GM12878 (cell line): ENCODE measurements around the gene GPR119. TPM values are rescaled to one million over a fixed set of nuclear protein-coding genes. Genes with fewer than 3 reads are reported as not detected.
"Not testable (repeated sequence)": the region's sequence is repeated elsewhere in the genome, so short reads cannot be mapped to it uniquely, and the experiment has no call there.

ENCODE experiments used
- ATAC-seq: fragments of 200-7000 bp; cut with Tn5 transposase; 3 replicates; pipeline ENCODE4 v1.9.1; 2020; ENCODE audit warnings: mild to moderate bottlenecking, moderate library complexity
- BruUV-seq: library from RNA; stranded (reverse); fragments of 400-500 nt; replicated peaks from 2 replicates; lab custom pipeline; 2021; lab: Mats Ljungman, UMichigan
- CTCF ChIA-PET: fragments of 300-600 bp; sonication (Branson Sonifier 250); formaldehyde crosslinking; extraction: SDS; loops from one replicate; lab custom pipeline; 2021; ENCODE audit warnings: inconsistent platforms; lab: Yijun Ruan, JAX
- POLR2A ChIA-PET: fragments of 350-600 bp; formaldehyde crosslinking; extraction: SDS; loops from one replicate; lab custom pipeline; 2021; ENCODE audit warnings: inconsistent platforms; lab: Charles Lee
- RAD21 ChIA-PET: fragments of 300-600 bp; sonication (Branson Sonifier 250); formaldehyde crosslinking; loops from one replicate; lab custom pipeline; 2023; ENCODE audit warnings: antibody characterized with exemption; ENCODE audit not compliant: unreplicated experiment; lab: Charles Lee
- SMC1A ChIA-PET: fragments of 300-600 bp; sonication (Branson Sonifier 250); formaldehyde crosslinking; loops from one replicate; lab custom pipeline; 2023; ENCODE audit not compliant: unreplicated experiment, uncharacterized antibody; lab: Charles Lee
- DNase-seq: peaks from one replicate; pipeline ENCODE4 v3.0.0-alpha.2; 2011; ENCODE audit warnings: low read depth, low spot score
- FAIRE-seq: peaks from 3 replicates; lab custom pipeline; 2011; peaks lifted over from hg19 to GRCh38; lab: Jason Lieb, UNC
- H2AFZ ChIP-seq: 2 replicates; pipeline ENCODE4 v1.6.0; 2011; ENCODE audit warnings: low read depth, low read length, control low read depth; ENCODE audit not compliant: control insufficient read depth
- H3K27ac ChIP-seq: 2 replicates; pipeline ENCODE4 v1.5.1; 2011; ENCODE audit warnings: control low read depth; ENCODE audit not compliant: control insufficient read depth, insufficient read depth
- H3K27me3 ChIP-seq, 2 experiments: replicated peaks in 1 of 2; 2 replicates each; pipeline versions ENCODE4 v1.6.0 to v1.6.1; 2011; ENCODE audit warnings: low read length in 1 of 2; ENCODE audit not compliant: control insufficient read depth in 2 of 2, insufficient read depth in 2 of 2
- H3K36me3 ChIP-seq, 2 experiments: 2 replicates each; pipeline ENCODE4 v1.5.1; 2011; ENCODE audit warnings: low read length in 1 of 2; ENCODE audit not compliant: control insufficient read depth in 2 of 2, insufficient read depth in 2 of 2
- H3K4me1 ChIP-seq: 2 replicates; pipeline ENCODE4 v1.6.1; 2011; ENCODE audit warnings: mild to moderate bottlenecking, low read length, moderate library complexity, mixed read lengths; ENCODE audit not compliant: control insufficient read depth, insufficient read depth
- H3K4me2 ChIP-seq: 2 replicates; pipeline ENCODE4 v1.6.0; 2011; ENCODE audit warnings: control low read depth; ENCODE audit not compliant: control insufficient read depth, insufficient read depth
- H3K4me3 ChIP-seq: fragments of 200-600 bp; sonication (generic); 2 replicates; pipeline ENCODE4 v1.5.1; 2016
- H3K79me2 ChIP-seq: 2 replicates; pipeline ENCODE4 v1.6.0; 2011; ENCODE audit warnings: low read length; ENCODE audit not compliant: control insufficient read depth, insufficient read depth
- H3K9ac ChIP-seq: 2 replicates; pipeline ENCODE4 v1.8.0; 2011; ENCODE audit warnings: low read length, control low read depth, mixed read lengths; ENCODE audit not compliant: control insufficient read depth, insufficient read depth
- H3K9me3 ChIP-seq: replicated peaks from 3 replicates; pipeline ENCODE4 v1.5.1; 2011; ENCODE audit warnings: mild to moderate bottlenecking, low read length; ENCODE audit not compliant: control insufficient read depth, insufficient read depth
- H4K20me1 ChIP-seq: 2 replicates; pipeline ENCODE4 v1.6.0; 2011; ENCODE audit not compliant: control insufficient read depth, insufficient read depth
- NFYB ChIP-seq: IDR thresholded peaks from 2 replicates; pipeline ENCODE4 v1.6.1; 2011; ENCODE audit warnings: low read depth, mild to moderate bottlenecking, low read length, improper control_type of control experiment, moderate library complexity; ENCODE audit not compliant: insufficient read depth
- RELA ChIP-seq: fragments of 450-650 bp; IDR thresholded peaks from 2 replicates; pipeline ENCODE4 v1.8.0; 2014; ENCODE audit warnings: borderline replicate concordance; ENCODE audit not compliant: partially characterized antibody
- SUPT20H ChIP-seq: IDR thresholded peaks from 2 replicates; pipeline ENCODE4 v1.6.1; 2011; ENCODE audit warnings: low read depth, mild to moderate bottlenecking, low read length, moderate library complexity, borderline replicate concordance; ENCODE audit not compliant: control insufficient read depth
- WGBS: methylation state at CpG from one replicate; pipeline ENCODE4 v1.1.6; 2016; ENCODE audit warnings: low lambda C conversion rate; ENCODE audit not compliant: insufficient replicate concordance, insufficient coverage; ENCODE audit errors: missing lambda C conversion rate; 5-methylcytosine and 5-hydroxymethylcytosine counted together
- in situ Hi-C: fragments of 300-500 bp; cut with MboI; formaldehyde crosslinking; loops from 9 replicates; pipeline ENCODE4 v1.14.3; 2018; ENCODE audit warnings: mixed read lengths
- intact Hi-C: fragments of 100-400 bp; cut with micrococcal nuclease; formaldehyde crosslinking; loops from one replicate; pipeline ENCODE4 v1.14.2; 2022; ENCODE audit not compliant: unreplicated experiment
- polyA plus RNA-seq, 11 experiments: library from polyadenylated mRNA; depleted of rRNA in 4 of 11; unstranded in 6 of 11; stranded (reverse) in 5 of 11; fragments of >200 nt; fragmentation: Nextera tagmentation in 4 of 11; fragmentation: Illumina TruSeq in 1 of 11; extraction: Ambion mirVana in 4 of 11; extraction: Trizol in 1 of 11; gene quantifications; 1 replicate in 1 of 11; 2 replicates in 10 of 11; pipeline versions ENCODE4 v1.2.1 to v1.2.3, GENCODE V29; 2011 to 2016; ENCODE audit warnings: inconsistent platforms in 2 of 11, missing spikeins in 2 of 11, low read depth in 1 of 11
- total RNA-seq, 4 experiments: library from RNA; depleted of rRNA in 3 of 4; stranded (reverse); fragments of >200 nt in 3 of 4; fragmentation: Illumina TruSeq in 1 of 4; extraction: Trizol in 1 of 4; gene quantifications; 2 replicates each; pipeline versions ENCODE4 v1.2.1 to v1.2.3, GENCODE V29; 2013 to 2021
- TF ChIP-seq, protein P1 (sequence below): fragments of 450-650 bp; formaldehyde crosslinking; IDR thresholded peaks from 2 replicates; pipeline ENCODE4 v1.4.0; 2020; ENCODE audit warnings: mild to moderate bottlenecking, moderate library complexity
- TF ChIP-seq, protein P2 (sequence below): IDR thresholded peaks from 2 replicates; pipeline ENCODE4 v1.6.1; 2011; ENCODE audit warnings: low read depth, low read length, improper control_type of control experiment, borderline replicate concordance

Gene GPR119
- total and polyA plus RNA-seq, 10 of the 15 experiments (the other 5 are each of a cell fraction or from before 2014, with no cell fraction given) = not detected

DNA sequence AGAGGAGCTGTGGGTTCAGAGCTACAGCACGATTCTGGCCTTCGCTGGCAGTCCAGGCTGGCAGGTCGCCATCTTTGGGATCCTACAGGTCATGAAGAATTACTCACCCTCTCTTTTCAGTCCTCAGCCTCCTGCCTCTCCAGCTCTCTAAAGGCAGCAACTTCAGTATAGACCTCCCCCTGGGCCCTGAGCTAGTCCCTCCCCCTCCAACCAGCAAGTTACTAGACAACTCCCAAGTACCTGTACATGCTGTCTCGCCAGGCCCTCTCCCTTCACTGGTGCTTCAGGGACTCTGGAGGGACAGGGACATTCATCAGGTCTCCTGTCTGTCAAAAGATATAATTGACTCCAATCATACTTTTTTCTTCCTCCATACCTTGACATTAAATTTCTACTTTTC lies at the start of gene GPR119 (continued):
- TF ChIP-seq, protein P1, sequence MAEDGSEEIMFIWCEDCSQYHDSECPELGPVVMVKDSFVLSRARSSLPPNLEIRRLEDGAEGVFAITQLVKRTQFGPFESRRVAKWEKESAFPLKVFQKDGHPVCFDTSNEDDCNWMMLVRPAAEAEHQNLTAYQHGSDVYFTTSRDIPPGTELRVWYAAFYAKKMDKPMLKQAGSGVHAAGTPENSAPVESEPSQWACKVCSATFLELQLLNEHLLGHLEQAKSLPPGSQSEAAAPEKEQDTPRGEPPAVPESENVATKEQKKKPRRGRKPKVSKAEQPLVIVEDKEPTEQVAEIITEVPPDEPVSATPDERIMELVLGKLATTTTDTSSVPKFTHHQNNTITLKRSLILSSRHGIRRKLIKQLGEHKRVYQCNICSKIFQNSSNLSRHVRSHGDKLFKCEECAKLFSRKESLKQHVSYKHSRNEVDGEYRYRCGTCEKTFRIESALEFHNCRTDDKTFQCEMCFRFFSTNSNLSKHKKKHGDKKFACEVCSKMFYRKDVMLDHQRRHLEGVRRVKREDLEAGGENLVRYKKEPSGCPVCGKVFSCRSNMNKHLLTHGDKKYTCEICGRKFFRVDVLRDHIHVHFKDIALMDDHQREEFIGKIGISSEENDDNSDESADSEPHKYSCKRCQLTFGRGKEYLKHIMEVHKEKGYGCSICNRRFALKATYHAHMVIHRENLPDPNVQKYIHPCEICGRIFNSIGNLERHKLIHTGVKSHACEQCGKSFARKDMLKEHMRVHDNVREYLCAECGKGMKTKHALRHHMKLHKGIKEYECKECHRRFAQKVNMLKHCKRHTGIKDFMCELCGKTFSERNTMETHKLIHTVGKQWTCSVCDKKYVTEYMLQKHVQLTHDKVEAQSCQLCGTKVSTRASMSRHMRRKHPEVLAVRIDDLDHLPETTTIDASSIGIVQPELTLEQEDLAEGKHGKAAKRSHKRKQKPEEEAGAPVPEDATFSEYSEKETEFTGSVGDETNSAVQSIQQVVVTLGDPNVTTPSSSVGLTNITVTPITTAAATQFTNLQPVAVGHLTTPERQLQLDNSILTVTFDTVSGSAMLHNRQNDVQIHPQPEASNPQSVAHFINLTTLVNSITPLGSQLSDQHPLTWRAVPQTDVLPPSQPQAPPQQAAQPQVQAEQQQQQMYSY = no peak
- TF ChIP-seq, protein P2, sequence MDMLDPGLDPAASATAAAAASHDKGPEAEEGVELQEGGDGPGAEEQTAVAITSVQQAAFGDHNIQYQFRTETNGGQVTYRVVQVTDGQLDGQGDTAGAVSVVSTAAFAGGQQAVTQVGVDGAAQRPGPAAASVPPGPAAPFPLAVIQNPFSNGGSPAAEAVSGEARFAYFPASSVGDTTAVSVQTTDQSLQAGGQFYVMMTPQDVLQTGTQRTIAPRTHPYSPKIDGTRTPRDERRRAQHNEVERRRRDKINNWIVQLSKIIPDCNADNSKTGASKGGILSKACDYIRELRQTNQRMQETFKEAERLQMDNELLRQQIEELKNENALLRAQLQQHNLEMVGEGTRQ = no peak
- TF ChIP-seq RELA (no peak), SUPT20H (no peak)

DNA sequence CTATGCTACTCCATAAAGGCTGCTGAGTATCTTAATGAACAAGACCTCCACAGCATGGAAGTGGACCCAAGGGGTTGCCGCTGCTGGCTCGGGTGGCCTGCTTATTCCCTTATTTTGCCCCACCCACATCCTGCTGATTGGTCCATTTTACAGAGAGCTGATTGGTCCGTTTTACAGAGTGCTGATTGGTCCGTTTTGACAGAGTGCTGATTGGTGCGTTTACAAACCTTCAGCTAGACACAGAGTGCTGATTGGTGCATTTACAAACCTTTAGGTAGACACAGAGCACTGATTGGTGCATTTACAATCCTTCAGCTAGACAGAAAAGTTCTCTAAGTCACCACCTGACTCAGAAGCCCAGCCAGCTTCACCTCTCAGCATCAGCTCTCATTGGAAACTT lies 43.8 kb upstream of the GPR119 start:
- H4K20me1 ChIP-seq, H3K9me3 ChIP-seq, H3K27me3 ChIP-seq, H3K27ac ChIP-seq, RAD21 ChIA-PET, H3K79me2 ChIP-seq, FAIRE-seq, BruUV-seq, in situ Hi-C loops, CTCF ChIA-PET, intact Hi-C loops, H3K4me2 ChIP-seq, H3K4me1 ChIP-seq, ATAC-seq, POLR2A ChIA-PET, DNase-seq, H3K9ac ChIP-seq, H2AFZ ChIP-seq, H3K36me3 ChIP-seq, H3K4me3 ChIP-seq, SMC1A ChIA-PET: not testable (repeated sequence)
- WGBS = 20% methylated on average over 5 of the region's 5 CpGs
- TF ChIP-seq NFYB = peak; percentile 75; the same call in 1 of the 2 replicates
